Ishikawa (cell line): ENCODE data around the gene TRAPPC8.

Experiments used
- CEBPB ChIP-seq: IDR thresholded peaks from 2 replicates; pipeline ENCODE4 v1.6.1; 2012
- CREB1 ChIP-seq: IDR thresholded peaks from 2 replicates; pipeline ENCODE4 v1.6.1; 2012; ENCODE audit warnings: low read depth
- EGR1 ChIP-seq: IDR thresholded peaks from 2 replicates; pipeline ENCODE4 v1.6.1; 2012
- EP300 ChIP-seq: IDR thresholded peaks from 2 replicates; pipeline ENCODE4 v1.6.1; 2012; ENCODE audit warnings: borderline replicate concordance
- FOXM1 ChIP-seq: IDR thresholded peaks from 2 replicates; pipeline ENCODE4 v1.6.1; 2012; ENCODE audit warnings: low read depth, borderline replicate concordance
- NFIC ChIP-seq: IDR thresholded peaks from 2 replicates; pipeline ENCODE4 v1.6.1; 2012
- RAD21 ChIP-seq: IDR thresholded peaks from 2 replicates; pipeline ENCODE4 v1.6.1; 2012; ENCODE audit warnings: low read depth
- TAF1 ChIP-seq: IDR thresholded peaks from 2 replicates; pipeline ENCODE4 v1.6.1; 2012; ENCODE audit warnings: low read depth, mild to moderate bottlenecking
- TCF12 ChIP-seq: IDR thresholded peaks from 2 replicates; pipeline ENCODE4 v1.6.1; 2012; ENCODE audit warnings: low read depth
- TEAD4 ChIP-seq: IDR thresholded peaks from 2 replicates; pipeline ENCODE4 v1.6.1; 2012
- YY1 ChIP-seq: IDR thresholded peaks from 2 replicates; pipeline ENCODE4 v1.6.1; 2012; ENCODE audit warnings: low read depth
- ZBTB7A ChIP-seq: IDR thresholded peaks from 2 replicates; pipeline ENCODE4 v1.6.1; 2012; ENCODE audit warnings: low read depth
- TF ChIP-seq, protein P1 (sequence below): IDR thresholded peaks from 2 replicates; pipeline ENCODE4 v1.6.1; 2012
- TF ChIP-seq, protein P2 (sequence below): IDR thresholded peaks from 2 replicates; pipeline ENCODE4 v1.6.1; 2012
- TF ChIP-seq, protein P3 (sequence below): IDR thresholded peaks from 2 replicates; pipeline ENCODE4 v1.6.1; 2012; ENCODE audit warnings: low read depth, mild to moderate bottlenecking

Gene TRAPPC8

DNA sequence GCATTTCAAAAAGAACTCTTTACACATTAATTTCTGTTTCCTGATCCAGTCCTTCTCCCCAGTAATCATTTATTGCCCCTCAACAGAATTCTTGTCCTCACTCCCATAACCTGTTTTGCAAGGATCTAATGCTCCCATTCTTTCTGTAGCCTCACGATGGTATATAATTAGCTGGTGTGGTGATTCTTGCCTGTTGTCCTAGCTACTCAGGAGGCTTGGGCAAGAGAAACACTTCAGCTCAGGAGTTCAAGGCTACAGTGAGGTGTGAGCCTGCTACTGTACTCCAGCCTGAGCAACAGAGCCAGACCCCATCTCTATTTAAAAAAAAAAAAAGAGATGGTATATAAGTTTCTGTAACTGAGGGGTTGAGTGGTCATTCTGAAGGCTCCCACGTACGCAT lies 7.7 kb upstream of the TRAPPC8 start:
- TF ChIP-seq, protein P1, sequence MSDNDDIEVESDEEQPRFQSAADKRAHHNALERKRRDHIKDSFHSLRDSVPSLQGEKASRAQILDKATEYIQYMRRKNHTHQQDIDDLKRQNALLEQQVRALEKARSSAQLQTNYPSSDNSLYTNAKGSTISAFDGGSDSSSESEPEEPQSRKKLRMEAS, result no peak
- TF ChIP-seq, protein P2, sequence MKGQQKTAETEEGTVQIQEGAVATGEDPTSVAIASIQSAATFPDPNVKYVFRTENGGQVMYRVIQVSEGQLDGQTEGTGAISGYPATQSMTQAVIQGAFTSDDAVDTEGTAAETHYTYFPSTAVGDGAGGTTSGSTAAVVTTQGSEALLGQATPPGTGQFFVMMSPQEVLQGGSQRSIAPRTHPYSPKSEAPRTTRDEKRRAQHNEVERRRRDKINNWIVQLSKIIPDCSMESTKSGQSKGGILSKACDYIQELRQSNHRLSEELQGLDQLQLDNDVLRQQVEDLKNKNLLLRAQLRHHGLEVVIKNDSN, result no peak
- TF ChIP-seq NFIC (no peak), EGR1 (no peak)
- TF ChIP-seq, protein P3, sequence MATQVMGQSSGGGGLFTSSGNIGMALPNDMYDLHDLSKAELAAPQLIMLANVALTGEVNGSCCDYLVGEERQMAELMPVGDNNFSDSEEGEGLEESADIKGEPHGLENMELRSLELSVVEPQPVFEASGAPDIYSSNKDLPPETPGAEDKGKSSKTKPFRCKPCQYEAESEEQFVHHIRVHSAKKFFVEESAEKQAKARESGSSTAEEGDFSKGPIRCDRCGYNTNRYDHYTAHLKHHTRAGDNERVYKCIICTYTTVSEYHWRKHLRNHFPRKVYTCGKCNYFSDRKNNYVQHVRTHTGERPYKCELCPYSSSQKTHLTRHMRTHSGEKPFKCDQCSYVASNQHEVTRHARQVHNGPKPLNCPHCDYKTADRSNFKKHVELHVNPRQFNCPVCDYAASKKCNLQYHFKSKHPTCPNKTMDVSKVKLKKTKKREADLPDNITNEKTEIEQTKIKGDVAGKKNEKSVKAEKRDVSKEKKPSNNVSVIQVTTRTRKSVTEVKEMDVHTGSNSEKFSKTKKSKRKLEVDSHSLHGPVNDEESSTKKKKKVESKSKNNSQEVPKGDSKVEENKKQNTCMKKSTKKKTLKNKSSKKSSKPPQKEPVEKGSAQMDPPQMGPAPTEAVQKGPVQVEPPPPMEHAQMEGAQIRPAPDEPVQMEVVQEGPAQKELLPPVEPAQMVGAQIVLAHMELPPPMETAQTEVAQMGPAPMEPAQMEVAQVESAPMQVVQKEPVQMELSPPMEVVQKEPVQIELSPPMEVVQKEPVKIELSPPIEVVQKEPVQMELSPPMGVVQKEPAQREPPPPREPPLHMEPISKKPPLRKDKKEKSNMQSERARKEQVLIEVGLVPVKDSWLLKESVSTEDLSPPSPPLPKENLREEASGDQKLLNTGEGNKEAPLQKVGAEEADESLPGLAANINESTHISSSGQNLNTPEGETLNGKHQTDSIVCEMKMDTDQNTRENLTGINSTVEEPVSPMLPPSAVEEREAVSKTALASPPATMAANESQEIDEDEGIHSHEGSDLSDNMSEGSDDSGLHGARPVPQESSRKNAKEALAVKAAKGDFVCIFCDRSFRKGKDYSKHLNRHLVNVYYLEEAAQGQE, result no peak

DNA sequence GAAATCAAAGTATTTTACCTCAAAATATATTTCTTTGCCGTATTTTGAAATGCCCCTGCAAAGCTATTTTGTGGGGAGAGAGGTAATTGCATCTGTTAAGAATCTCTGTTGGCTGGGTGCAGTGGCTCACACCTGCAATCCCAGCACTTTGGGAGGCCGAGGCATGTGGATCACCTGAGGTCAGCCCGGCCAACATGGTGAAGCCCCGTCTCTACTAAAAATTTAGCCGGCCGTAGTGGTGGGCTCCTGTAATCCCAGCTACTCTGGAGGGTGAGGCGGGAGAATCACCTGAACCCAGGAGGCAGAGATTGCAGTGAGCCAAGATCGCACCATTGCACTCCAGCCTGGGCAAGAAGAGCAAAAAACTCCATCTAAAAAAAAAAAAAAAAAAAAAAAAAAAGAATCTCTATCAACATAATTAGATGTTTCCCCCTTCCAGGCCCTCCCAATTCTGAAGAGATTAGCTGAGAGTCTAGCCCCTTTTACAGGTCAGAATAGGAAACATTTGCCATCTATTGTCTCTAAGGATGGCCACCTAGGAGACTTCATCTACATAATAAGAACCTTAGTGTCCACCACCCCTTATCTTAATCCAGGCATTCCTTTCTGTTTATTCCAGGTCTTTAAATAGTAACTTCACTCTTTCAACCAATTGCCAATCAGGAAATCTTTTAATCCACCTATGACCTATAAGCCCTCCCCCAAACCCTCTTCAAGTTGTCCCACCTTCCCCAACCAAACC lies 3.5 kb upstream of the TRAPPC8 start:
- TF ChIP-seq CEBPB (no peak), NFIC (no peak), TCF12 (no peak), FOXM1 (no peak), CREB1 (no peak), TAF1 (no peak), RAD21 (no peak), EP300 (no peak), YY1 (no peak), TEAD4 (no peak)
- TF ChIP-seq, protein P2, result no peak

DNA sequence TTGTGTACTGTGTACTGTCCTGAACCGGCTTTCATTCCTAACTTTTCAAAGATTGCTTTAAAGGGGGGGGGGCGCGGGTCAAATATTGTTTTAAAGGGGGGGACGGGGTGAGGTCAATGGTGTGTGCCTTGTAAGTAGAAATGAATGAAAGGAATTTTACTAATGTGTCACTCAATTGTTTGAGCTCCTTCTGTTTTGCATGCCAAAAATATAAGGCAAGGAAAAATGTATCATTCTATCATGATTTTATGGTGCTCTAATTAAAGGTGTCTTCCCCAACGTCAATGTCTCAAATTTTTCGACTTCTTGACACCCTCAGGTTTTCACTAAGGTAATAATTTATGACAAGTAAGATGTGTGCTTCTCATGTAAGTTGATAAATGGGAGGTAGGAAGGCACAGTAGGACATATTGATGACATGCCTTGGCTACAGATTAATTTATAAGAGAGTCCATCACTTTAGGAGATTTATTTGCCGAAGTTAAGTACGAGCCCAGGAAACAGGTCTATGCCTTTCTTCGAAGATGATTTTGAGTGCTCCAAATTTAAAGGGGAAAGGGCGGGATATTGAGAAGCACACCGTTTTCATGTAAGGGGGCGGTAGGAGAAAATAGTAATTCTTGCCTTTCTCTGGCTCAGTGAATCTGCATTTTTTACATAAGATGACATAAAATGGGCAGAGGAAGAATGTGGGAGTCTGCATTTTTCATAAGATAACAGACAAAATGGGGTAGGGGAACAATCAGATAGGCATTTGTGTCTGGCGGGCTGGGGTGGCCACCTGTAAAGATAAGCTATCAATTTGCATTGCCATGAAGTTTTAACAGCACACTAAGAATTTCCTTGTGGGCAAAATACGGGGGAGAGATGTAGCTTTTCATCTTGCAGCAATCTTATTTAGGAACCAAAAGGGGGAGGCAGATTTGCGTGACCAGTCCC lies 1.2 kb upstream of the TRAPPC8 start:
- TF ChIP-seq CREB1 (no peak), YY1 (no peak), TCF12 (no peak), TEAD4 (no peak), NFIC (no peak), RAD21 (no peak), CEBPB (no peak), TAF1 (no peak), ZBTB7A (no peak), FOXM1 (no peak), EGR1 (no peak), EP300 (no peak)
- TF ChIP-seq, protein P1, result no peak
- TF ChIP-seq, protein P3, result no peak
- TF ChIP-seq, protein P2, result no peak

DNA sequence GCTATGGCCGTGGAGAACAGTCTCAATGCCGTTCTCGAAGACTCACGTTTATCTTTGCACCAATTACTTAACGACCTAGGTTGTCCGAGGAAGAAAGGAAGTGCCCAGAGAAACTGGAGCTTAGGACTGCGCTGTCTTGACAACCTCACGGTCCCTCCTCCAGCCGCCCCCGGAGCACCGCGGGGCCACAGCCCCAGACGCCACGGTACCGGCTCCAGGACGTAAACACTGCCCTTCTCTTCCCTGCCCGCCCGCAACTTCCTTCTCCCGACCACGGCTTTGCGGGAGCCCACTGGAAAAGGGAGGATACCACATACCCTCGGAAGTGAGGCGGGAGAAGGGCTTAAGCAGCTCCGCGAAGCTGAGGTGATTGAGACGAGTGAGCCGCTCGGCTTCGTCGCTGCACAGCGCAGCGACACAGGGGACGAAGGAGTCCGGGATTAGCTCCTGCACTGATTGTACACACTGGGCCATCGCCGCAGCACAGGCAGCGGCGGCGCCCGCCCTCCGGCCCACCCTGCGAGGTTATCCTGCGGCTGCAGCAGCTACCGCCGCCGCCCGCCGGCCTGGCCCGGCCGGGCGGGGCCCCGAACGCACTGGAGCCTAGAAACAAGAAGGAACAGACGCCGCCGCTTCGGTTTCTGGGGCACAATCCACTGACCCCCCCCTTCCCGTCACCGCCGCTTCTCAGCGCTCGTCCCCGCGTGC lies 483 bp downstream of the TRAPPC8 start:
- peak; percentile 46; the same call in 1 of the 2 replicates for TF ChIP-seq EGR1
- no peak for TF ChIP-seq TEAD4

DNA sequence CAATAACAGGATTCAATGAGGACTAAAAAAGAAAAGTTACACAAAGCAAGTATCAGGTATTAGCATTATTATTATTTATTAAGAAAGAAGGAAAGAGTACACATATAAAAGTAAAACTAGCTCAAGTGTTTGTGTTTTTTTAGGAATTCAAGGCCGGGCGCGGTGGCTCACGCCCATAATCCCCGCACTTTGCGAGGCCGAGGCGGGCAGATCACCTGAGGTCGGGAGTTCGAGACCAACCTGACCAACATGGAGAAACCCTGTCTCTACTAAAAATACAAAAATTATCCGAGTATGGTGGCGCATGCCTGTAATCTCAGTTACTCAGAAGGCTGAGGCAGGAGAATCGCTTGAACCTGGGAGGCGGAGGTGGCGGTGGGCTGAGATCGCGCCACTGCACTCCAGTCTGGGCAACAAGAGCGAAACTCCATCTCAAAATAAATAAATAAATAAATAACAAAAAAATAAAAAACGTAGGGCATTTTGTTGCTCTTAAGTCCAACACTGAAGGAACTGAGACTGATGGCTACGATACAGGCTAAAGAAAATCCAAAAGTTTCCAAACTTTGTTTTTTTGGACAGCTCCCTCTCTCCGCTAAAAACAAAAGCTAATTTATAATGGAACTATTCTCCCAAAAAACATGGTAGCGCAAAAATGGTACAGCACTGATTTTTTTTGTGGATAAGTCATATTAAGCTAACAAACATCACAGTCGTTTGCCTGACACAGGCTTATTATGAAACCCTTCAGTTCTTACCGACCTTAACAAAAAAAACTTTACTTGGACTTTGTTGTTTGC lies 1.7 kb downstream of the TRAPPC8 start:
- TF ChIP-seq, protein P1, result no peak
- TF ChIP-seq ZBTB7A (no peak), FOXM1 (no peak)
- TF ChIP-seq, protein P3, result peak; percentile 36; the same call in 1 of the 2 replicates
